ENCODE data around the gene TBKBP1.

GRCh38 chr17:47730681-47731080 is 36.7 kb downstream of the TBKBP1 start:
- TF ChIP-seq CTCF (IDR thresholded peaks at IDR 0.05) (no peak), POLR2A (IDR thresholded peaks at IDR 0.05) (no peak)

Measured in body of pancreas (tissue), 4 donors.